ENCODE results near the gene MEI1. TPM values are rescaled to one million over a fixed set of nuclear protein-coding genes. Genes with fewer than 3 reads are reported as not detected.
A peak's percentile ranks its signal among the peaks of the same experiment; 100 is the strongest.

Gene MEI1
- total and polyA plus RNA-seq, 2 of the 4 experiments (the other 2 are of a cell fraction) = 0.90 to 2.6 TPM

GRCh38 chr22:41746567-41747400 lies 47.5 kb downstream of the MEI1 start:
- no peaks in the 10 kb centered on the region for H3K9me3 ChIP-seq (ENCODE audit: control insufficient read depth, insufficient read depth, low read length)
- no peak overlapping the region for H3K4ac ChIP-seq (ENCODE audit: low read depth, low read length)
- H4K91ac ChIP-seq (ENCODE audit: insufficient read depth, low read depth, low read length) = no peak overlapping the region
- H3K36me3 ChIP-seq (ENCODE audit: control insufficient read depth, insufficient read depth, low read length) = no peaks in the 10 kb centered on the region
- ATAC-seq (ENCODE audit: low read depth) (peak; percentile 99), DNase-seq (peak; percentile 76)
- no peak overlapping the region for H2BK20ac ChIP-seq (ENCODE audit: low read depth, low read length)
- no peak overlapping the region for H3K23ac ChIP-seq (ENCODE audit: low read depth, low read length)
- peak overlapping the region; percentile 76 for H2AFZ ChIP-seq (replicated peaks; ENCODE audit: low read length, poor library complexity)
- TF ChIP-seq FOS (IDR thresholded peaks at IDR 0.05; ENCODE audit: low read depth, low read length) (no peak), MAZ (IDR thresholded peaks at IDR 0.05; ENCODE audit: borderline replicate concordance, low read depth, low read length) (peak; percentile 18; the same call in 1 of the 2 replicates), RAD21 (IDR thresholded peaks at IDR 0.05; ENCODE audit: low read length) (peak; percentile 86), CTCF (conservative IDR thresholded peaks at IDR 0.05; ENCODE audit: low read depth, low read length) (peak; percentile 85), SMC3 (IDR thresholded peaks at IDR 0.05; ENCODE audit: low read depth, low read length) (peak; percentile 86), MXI1 (IDR thresholded peaks at IDR 0.05; ENCODE audit: borderline replicate concordance, low read depth, low read length) (0 out of 2 replicates have a peak, but pooled peaks have one; percentile 20), RCOR1 (IDR thresholded peaks at IDR 0.05; ENCODE audit: insufficient replicate concordance, low read length) (no peak)
- ChIA-PET CTCF (interaction anchor here (0.7 to 2.6 kb wide), 10 partner anchors 9 to 197 kb away, joined by 3 to 16 read pairs (median 6); no protein-coding TSS in a partner anchor), POLR2A (ENCODE audit: unreplicated experiment) (no interaction called here)
- no peak overlapping the region for H4K8ac ChIP-seq (ENCODE audit: low read depth in 2 of 2, low read length in 2 of 2)
- H3K9me1 ChIP-seq (ENCODE audit: insufficient read depth, low read length) = no peaks in the 10 kb centered on the region
- no TSS peak for BruUV-seq (replicated peaks)
- H3K27ac ChIP-seq (ENCODE audit: insufficient read depth, low read length) = no peak overlapping the region
- peak overlapping the region; percentile 78 for H2AK9ac ChIP-seq (replicated peaks; ENCODE audit: low read depth, low read length, poor library complexity)
- H3K14ac ChIP-seq (replicated peaks; ENCODE audit: low read depth, low read length) = no peak overlapping the region
- H4K20me1 ChIP-seq (ENCODE audit: insufficient read depth, low read length) = no peaks in the 10 kb centered on the region; the same call in 1 of the 2 replicates
- H2BK15ac ChIP-seq (ENCODE audit: low read depth, low read length) = no peak overlapping the region
- no peak overlapping the region for H3K18ac ChIP-seq (ENCODE audit: low read depth, low read length)
- dilution Hi-C loops (cut with HindIII; ENCODE audit: low sequenced_read_pairs, unreplicated experiment) (no loop called here), intact Hi-C loops (cut with micrococcal nuclease) (loop anchor here (1.0 to 10.0 kb wide), 3 partner anchors 50 to 195 kb away; no protein-coding TSS in a partner anchor), in situ Hi-C loops (cut with MboI; ENCODE audit: low sequenced_read_pairs) (no loop called here)
- H3K4me2 ChIP-seq (ENCODE audit: low read depth, low read length) = no peak overlapping the region
- no peaks in the 10 kb centered on the region for H3K79me1 ChIP-seq (ENCODE audit: low read depth in 1 of 2, low read length in 2 of 2)
- no CpG with 5 or more reads among the region's 3 CpGs for WGBS, 2 experiments (ENCODE audit: extremely low coverage in 2 of 2, insufficient read length in 1 of 2)
- H4K5ac ChIP-seq (ENCODE audit: low read depth, low read length) = no peak overlapping the region
- no peak overlapping the region for H2BK5ac ChIP-seq (ENCODE audit: low read depth, low read length, poor library complexity, severe bottlenecking)
- peaks cover 31% of the 10 kb centered on the region for H3K27me3 ChIP-seq (ENCODE audit: control insufficient read depth, insufficient read depth, low read length)
- H2BK120ac ChIP-seq (ENCODE audit: low read depth, low read length) = no peak overlapping the region
- no peak overlapping the region; the same call in 1 of the 2 replicates for H2AK5ac ChIP-seq (ENCODE audit: low read depth, low read length)
- H3K4me1 ChIP-seq (ENCODE audit: control insufficient read depth, insufficient read depth, low read length) = no peaks in the 10 kb centered on the region; the same call in 1 of the 2 replicates
- no peak overlapping the region for H3K9ac ChIP-seq (ENCODE audit: low read depth, low read length)
- no peak overlapping the region for H3K56ac ChIP-seq (ENCODE audit: extremely low read depth, insufficient read depth, low read length)
- no peak overlapping the region for H3K4me3 ChIP-seq (ENCODE audit: insufficient read depth, low read depth, low read length)
